ENCODE results near the gene BECN2.

DNA sequence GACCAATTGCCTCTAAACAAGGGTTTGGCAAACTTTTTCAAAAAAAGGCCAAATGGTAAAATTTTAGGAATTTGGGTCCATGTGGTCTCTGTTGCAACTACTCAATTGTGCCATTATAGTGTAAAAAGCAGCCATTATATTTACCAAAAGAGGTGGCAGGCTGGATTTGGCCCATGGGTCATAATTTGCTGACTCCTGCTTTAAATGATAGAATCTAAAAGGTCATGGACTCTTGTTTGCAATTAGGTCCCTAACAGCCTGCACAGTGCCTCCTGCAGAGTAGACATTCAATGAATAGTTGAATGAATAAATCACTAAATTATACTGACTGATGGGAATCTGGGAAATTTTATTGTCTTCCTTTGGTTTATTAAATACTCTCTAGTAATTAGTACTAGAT, 6.2 kb downstream of the BECN2 start:
- no peak for TF ChIP-seq CTCF (IDR thresholded peaks at IDR 0.05; ENCODE audit: insufficient read depth, low read length, poor library complexity, severe bottlenecking)
- no peak for TF ChIP-seq EZH2phosphoT487 (conservative IDR thresholded peaks at IDR 0.05; ENCODE audit: low read length)
